T-helper 1 cell (primary cell): ENCODE data around the gene ITPR2.

ENCODE experiments used
- DNase-seq, 5 donors: peaks; one replicate each; pipeline ENCODE4 v3.0.0-alpha.2; 2012 to 2020

ITPR2 gene

DNA sequence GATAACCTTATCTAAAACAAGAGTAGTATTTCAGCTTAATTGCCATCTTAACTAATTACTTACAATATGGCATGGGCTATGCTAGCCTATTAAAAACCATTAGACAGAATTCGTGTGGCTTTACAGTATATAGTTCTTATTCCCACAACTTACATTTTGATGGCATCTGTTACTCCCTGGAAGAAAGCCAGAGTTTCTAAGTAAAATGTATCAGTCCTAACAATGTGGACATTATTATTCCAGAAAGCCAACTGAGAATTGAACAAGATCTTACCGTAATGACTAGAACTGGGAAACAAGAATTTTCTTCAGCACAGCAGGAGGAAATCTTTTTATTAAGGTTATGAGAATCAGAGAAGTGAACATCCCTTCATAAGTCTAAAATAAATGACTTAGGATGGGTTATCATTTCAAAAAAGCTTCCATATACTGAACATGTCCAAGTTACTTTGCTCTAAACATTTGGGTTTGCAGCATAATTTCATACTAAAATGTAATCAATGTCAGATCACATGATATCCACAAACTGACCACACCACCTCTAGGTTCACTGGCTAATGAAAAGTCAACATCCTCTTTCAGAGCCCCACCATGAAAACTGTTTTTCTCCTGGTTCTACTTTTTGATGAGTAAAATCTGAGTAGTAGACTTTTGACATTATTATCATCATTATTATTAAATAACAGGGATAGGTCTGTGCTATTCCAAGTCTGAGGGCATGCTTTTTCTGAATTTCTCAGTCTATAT lies 457.9 kb downstream of the ITPR2 start:
- no peak for DNase-seq

DNA sequence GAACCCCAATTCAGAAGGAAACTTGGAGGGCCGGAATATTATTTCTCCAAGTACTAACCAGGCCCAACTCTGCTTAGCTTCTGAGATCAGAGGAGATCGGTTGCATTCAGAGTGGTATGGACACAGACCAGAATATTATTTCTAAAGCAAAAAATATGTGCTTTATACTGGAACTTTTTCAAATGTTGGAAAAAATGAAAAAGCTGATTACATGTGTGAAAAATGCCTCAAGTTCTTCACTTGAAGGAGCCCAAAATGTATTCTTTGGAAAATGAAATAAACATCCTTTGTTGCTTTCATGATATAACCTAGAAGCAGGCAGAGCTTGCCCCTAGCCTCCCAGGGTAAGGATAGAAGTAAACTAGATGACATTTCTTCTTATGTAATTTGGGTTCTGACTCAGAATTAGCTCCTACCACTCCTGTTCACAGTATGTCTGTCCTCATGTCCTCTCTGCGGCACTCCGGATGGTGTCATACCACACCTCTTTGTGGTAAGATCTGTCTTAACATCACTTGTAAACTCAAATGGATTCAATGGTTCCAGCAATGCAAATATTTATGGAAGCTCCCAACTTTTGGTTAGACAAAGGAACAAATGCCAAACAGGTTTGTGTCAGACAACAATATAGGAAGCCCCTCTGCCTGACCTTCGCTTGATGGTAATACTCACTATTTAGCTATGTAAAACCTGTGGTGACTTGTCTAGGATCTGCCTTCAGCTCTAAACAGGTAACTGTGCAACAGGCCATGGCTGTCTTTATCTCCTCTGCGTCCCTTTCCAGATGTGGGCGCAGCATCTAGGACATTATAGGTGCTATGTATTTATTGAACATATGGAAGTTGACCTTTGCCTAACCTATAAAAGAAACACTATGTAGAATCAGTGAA lies 459.1 kb downstream of the ITPR2 start:
- no peak for DNase-seq

DNA sequence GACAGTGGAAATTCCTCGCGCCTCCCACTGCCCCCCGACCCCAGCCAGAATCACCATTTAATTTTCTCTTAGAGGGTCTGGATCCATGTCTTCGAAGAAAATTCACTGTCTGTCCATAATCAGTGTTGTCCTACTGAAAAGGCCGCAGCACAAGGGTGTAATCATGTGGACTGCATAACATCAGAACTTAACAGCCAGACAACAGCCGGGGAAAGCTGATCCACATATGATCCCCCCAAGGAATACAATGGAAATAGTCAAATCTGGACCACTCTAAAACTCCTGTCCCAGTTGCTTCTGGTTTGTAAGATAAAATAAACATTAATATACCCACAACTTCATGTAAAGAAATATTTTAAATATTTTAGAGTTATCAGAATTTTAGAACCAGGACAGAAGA lies 460.1 kb downstream of the ITPR2 start:
- no peak for DNase-seq

DNA sequence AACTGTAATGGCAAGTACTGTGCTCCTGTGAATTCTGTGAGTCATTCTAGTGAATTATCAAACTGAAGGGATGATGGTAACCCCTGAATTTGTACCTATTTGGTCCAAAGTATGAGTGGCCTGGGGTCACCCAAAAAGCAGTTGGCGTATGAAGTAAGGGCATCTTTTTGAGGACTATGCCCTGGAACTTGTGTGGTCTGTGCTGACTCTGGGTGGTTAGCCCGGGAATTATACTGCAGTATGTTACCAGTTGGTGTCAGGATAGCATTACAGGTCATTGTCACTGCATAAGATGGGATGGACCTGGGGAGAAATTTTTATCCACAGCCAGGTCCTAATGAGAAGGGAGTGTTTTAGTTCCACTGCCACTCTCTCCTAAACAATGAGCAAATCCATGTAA lies 462.9 kb downstream of the ITPR2 start:
- DNase-seq = no peak

GRCh38 chr12:26369588-26369987 lies 463.4 kb downstream of the ITPR2 start:
- DNase-seq = no peak

- DNase-seq = no peak
Observed at GRCh38 chr12:26367991-26368730, 464.8 kb downstream of the ITPR2 start.

- DNase-seq = no peak
Observed at GRCh38 chr12:26361964-26362363, 471.0 kb downstream of the ITPR2 start.

DNA sequence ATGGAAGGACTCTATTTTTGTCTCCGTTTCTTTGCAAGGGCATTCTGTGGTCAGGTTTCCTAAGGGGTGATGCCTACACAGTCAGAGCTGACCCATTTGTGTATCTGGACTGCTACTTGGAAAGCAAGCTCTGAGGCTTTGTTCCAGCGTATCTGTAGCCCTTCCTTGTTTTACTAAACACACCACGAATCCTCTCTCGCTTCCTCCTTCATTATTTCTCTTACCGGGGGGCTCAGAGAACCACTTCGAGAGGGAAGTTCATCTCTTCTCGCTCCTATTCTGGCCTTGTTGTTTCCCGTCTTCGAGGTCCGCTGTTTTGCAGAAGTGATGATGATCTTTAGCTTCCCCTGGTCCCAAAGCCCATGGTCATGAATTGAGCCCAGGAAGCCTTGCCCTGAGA lies 472.9 kb downstream of the ITPR2 start:
- DNase-seq = no peak

DNA sequence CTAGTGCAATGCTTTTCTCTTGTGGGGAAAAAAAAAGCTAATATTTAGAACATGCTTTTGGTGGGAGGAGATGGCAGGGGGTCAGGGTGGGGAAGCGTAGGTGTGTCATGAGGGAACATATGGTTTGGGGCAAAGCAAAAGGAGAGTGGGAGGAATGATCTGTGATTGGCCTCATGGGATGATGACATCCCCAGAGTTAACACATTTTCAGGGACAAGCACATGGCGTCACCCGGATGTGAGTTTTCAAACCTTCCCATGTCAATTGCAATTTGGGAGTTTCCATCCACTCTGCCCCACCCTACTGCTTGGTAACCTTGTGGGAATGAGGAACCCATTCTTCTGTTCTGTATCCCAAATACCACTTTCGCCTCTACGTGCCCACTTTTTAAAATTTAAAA lies 473.4 kb downstream of the ITPR2 start:
- DNase-seq = no peak

DNA sequence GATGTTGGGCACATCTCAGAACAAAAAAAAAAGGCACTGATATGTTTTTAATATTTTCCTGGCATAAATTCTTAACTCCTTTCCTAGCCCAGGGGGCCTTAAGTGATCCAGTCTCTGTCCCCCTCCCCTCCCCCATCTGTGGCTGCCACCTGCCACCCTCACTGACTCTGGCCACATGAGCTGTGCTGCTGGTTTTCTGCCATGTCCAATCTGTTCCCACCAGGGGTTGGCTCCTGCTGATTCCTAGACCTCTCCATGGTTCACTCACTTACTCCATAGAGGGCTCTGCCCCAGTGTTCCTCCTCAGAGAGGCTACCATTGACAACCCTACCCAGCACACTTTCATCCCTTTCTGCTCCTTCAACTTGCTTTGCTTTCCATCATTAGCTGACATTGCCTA lies 474.3 kb downstream of the ITPR2 start:
- DNase-seq = no peak

- no peak for DNase-seq
Observed at GRCh38 chr12:26347300-26347699, 485.7 kb downstream of the ITPR2 start.

GRCh38 chr12:26346736-26347135 lies 486.3 kb downstream of the ITPR2 start:
- no peak for DNase-seq

- no peak for DNase-seq
Observed at GRCh38 chr12:26345471-26346003, 487.5 kb downstream of the ITPR2 start.

GRCh38 chr12:26341491-26341890 lies 491.5 kb downstream of the ITPR2 start:
- DNase-seq = no peak

- DNase-seq = no peak
Observed at GRCh38 chr12:26340649-26341048, 492.3 kb downstream of the ITPR2 start.

- no peak for DNase-seq
Observed at GRCh38 chr12:26339976-26340375, 493.0 kb downstream of the ITPR2 start.

GRCh38 chr12:26338586-26339572 lies 494.1 kb downstream of the ITPR2 start:
- DNase-seq = no peak

DNA sequence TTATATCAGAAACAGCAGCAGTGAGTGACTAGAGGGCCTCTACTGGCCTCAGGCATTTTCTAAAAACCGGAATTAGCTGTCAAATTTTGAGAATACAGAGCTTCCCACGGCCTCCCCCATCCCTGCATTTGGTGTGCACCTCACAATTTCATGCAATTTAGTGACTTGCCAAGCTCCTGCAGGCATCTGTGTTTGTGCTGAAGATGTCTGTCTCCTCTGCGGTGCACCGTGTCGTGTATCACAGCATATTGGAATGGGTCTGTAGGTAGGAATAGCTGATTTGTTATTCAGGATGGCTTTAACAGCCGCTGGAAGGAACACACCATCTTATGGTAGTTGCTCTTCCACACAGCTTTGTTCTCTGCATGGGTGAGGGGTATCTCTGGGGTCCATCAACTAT lies 497.3 kb downstream of the ITPR2 start:
- no peak for DNase-seq

DNA sequence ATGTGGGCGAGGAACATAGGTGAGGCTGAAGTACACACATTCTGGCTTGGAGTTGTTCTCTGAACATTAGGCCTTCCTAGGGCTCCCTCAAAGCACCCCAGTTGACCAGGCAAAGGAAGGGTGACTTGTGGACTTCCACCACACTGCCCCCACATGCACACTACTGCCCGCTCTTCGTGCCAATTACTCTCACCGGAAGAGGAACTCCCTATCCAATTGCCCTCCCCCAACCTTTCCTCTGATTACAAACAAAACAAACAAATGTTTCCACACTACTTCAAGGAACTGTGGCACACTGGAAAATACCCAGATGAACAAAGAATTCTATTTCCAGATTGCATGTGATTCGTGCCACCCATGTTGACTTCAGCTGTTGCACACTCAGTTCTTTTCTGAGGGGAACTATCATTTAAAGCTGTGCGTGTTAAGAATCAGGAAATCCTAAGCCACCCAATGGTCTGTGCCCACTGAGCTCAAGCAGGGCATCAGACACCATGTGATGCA lies 498.3 kb downstream of the ITPR2 start:
- DNase-seq = no peak

DNA sequence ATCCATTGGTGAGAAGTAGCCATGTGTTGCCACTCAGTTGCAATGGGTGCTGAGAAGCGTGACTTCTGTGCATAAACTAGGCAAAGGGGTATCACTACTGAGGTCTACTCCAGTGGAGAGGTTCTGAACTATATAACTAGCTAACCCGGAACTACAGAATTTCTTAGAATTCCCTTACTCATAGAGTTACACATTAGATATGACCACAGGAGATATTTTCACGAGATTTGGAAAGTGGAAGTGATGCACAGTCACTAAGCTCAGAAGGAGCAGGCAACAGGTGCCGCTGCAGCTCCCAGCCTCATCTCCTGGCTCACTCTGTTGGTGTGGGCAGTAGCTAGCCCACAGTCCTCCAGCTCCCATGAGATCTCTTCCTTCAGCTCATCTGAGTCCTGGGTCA lies 501.0 kb downstream of the ITPR2 start:
- no peak for DNase-seq

GRCh38 chr12:26331136-26331535 lies 501.9 kb downstream of the ITPR2 start:
- DNase-seq = no peak
